Stimulated activated CD8-positive, alpha-beta memory T cell treated with anti-CD3 and anti-CD28 coated beads, Interleukin-12 subunit alpha, Interleukin-12 subunit beta, amount 100 ng/mL, for 4 hours (primary cell): ENCODE measurements around the gene CLCNKB.
"Not testable (repeated sequence)": the region's sequence is repeated elsewhere in the genome, so short reads cannot be mapped to it uniquely, and the experiment has no call there.

ENCODE experiments used
- DNase-seq: peaks from one replicate; pipeline ENCODE4 v3.0.0-alpha.2; 2020; ENCODE audit warnings: low read depth

CLCNKB gene

DNA sequence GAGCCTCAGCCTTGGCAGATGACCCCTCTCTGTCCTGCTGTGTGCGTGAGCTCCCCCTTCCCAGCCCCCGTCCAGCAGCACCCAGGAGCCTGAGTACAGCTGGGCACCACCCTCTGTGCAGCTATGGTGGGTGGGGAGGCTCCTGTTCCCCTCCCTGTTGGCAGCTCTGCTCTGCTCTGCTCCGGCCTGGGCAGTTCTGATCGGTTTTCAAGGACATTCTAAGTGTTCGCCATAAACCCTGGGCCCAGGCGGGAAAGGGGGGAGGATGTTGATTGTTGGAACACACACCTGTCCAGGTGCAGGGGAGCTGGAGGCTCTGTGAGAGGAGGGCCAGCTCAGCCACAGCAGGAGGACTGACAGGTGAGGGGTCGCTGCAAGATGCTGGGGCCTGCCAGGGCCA lies at the start of gene CLCNKB:
TSS of gene CLCNKB (plus strand) at position 262 of the 400 bp plus-strand sequence. CDS start 711 bp downstream, outside the sequence.
- DNase-seq: no peak

- DNase-seq: no peak
These were observed 49.5 kb upstream of the CLCNKB start for GRCh38 chr1:15994081-15994480.

GRCh38 chr1:15994590-15995351 lies 48.8 kb upstream of the CLCNKB start:
- peak; percentile 26 for DNase-seq

- DNase-seq: no peak
These were observed 46.5 kb upstream of the CLCNKB start for GRCh38 chr1:15997076-15997585.

DNA sequence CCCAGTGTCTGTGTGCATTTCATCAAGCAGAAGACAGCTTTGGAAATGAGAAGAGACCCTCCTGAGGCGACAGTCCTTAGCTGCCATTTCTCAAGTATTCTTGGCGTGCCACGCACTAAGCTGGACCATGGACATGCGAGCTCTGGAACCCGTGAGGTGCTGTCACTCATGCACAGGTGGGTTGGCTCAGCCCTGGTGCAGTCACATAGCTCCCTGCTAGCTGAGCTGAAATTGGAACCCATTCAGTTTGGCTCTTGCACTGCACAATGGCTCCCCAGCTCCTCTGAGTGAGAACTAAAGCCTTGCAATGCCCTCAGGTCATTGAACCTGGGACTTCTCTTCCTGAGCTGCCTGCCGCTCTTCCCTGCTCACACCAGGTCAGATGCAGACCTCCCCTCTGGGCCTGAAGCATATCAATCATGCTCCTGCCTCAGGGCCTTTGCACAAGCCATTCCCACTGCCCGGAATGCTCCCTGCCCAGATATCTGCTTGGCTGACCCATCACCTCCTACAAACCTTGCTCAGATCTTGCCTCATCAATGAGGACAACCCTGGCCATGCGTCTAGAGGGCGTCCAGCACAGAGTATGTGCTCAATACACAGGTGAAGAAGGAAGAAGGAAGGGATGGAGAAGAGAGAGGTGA lies 45.8 kb upstream of the CLCNKB start:
- no peak for DNase-seq

DNA sequence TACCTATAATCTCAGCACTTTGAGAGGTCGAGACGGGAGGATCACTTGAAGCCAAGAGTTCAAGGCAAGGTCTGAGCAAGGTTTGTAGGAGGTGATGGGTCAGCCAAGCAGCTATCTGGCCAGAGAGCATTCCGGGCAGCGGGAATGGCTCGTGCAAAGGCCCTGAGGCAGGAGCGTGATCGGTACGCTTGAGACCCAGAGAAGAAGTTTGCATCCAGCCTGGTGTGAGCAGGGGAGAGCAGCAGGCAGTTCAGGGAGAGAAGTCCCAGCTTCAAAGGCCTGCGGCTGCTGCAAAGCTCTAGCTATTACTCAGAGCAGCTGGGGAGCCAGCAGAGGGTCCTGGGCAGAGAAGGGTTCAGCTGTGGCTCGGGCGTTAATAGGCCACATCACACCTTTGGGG lies 44.7 kb upstream of the CLCNKB start:
- DNase-seq: no peak

GRCh38 chr1:16001274-16001673 lies 42.3 kb upstream of the CLCNKB start:
- DNase-seq: not testable (repeated sequence)

- no peak for DNase-seq
These were observed 38.0 kb upstream of the CLCNKB start for GRCh38 chr1:16005597-16005996.

DNA sequence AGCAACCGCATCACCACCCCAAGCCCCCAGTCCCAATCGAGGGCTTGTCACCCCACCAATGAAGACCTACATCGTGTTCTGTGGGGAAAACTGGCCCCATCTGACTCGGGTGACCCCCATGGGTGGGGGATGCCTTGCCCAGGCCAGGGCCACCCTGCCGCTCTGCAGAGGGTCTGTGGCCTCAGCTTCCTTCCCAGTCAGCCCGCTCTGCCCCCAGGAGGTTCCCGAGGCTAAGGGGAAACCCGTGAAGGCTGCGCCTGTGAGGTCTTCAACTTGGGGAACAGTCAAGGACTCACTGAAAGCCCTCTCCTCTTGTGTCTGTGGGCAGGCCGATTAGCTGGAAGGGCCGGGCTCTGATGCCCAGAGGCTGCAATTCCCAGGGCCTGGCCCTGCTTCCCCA lies 37.6 kb upstream of the CLCNKB start:
- no peak for DNase-seq

GRCh38 chr1:16006552-16007485 lies 36.8 kb upstream of the CLCNKB start:
- DNase-seq: no peak

- DNase-seq: no peak
These were observed 35.8 kb upstream of the CLCNKB start for GRCh38 chr1:16007671-16008341.

GRCh38 chr1:16009030-16009460 lies 34.5 kb upstream of the CLCNKB start:
- peak; percentile 52 for DNase-seq

DNA sequence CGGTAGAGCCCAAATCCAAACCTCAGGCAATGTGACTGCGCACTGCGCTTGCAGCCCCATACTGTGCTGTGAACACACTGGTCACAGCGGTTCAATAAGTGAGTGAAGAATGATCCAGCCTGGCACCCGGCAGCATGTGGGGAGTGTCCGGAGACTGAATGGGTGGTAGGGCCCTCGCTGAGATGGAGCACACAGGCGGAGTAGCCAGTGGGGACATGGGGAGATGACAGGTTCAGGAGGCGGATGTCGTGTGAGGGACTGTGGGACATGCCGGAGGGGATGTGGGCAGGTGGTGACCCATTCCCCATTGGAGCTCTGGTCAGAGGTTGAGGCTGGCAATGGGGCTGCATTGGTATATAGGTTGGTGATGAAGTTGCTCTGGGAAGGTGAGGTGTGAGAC lies 33.9 kb upstream of the CLCNKB start:
- DNase-seq: no peak

GRCh38 chr1:16010837-16011236 lies 32.7 kb upstream of the CLCNKB start:
- no peak for DNase-seq

DNA sequence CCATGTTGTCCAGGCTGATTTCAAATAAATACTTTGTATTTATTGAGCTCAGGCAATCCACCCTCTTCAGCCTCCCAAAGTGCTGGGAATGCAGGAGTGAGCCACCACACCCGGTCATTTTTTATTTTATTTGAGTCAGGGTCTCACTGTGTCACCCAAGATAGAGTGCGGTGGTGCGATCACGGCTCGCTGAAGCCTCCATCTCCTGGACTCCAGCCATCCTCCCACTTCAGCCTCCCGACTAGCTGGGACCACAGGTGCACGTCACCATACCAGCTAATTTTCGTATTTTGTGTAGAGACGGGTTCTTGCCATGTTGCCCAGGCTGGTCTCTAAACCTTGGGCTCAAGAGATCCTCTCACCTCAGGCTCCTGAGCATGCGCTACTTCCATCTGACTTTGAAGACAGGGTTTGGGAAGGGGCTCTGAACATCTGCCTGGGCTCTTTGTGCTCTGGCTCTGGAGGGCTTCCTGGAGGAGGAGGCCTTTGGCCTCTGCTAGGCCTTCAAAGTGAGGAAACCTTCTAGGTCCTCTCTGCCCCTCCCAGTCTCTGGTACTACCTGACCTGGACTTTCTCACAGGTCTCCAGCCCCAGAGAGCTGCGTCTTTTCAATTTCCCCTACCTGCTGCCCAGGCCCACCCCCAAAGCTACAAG lies 31.5 kb upstream of the CLCNKB start:
- no peak for DNase-seq

- DNase-seq: peak; percentile 4
These were observed 30.9 kb upstream of the CLCNKB start for GRCh38 chr1:16012590-16013219.

GRCh38 chr1:16013220-16013907 lies 30.2 kb upstream of the CLCNKB start:
- DNase-seq: peak; percentile 50

- DNase-seq: no peak
These were observed 29.7 kb upstream of the CLCNKB start for GRCh38 chr1:16013908-16014258.

DNA sequence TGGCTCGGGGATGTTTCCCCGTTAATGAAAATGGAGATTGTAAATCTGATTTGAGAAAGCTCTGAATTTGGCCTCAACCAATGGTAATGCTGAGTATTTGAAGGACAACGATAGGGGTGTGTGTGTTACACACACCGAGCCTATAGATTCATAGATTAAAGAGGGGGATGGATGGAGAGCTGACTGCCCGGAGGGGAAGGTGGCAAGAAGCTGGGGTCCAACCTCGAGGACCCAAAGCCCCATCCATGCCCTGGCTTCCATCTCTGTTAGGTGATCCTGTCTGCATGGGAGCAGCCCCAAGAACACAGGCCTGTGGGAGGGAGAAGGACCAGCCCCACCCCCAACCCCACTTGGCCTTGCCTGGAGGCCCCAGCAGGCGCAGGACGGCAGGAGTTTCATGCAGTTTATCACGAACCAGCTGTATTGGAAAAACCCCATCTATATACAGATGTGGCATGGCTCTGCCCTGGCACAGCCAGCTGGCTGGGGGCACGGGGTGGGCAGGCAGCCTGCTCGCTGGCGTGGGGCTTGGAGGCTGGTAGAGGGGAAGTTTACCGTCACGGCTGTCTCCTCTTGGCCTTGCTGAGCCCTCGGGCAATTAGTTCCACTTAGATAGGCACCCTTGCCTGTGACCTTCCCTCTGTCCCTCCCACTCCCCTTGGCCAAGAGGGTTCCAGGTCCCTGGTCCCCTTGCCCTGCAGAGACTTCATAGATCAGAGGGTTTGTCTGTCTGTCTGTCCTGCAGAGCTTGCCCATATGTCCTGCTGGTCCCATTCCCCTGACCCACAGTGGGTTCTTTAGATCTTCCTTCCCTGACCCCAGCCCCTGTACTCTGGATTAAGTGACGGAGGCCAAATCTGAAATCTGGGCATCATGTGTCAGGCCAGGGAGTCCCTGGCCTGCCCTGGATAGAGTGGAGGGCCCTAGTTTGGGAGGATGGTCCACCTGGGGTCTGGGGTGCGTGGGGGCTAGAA lies 28.8 kb upstream of the CLCNKB start:
- no peak for DNase-seq
